MM.1S (cell line): ENCODE results near the gene DUSP10.

Source experiments
- DNase-seq: peaks from one replicate; pipeline ENCODE4 v3.0.0-alpha.2; 2015
- H2AFZ ChIP-seq: fragments of 300-600 bp; sonication (generic); 2 replicates; pipeline ENCODE4 v1.6.0; 2016; ENCODE audit warnings: antibody characterized with exemption, low read length
- H3F3A ChIP-seq: fragments of 300-600 bp; sonication (generic); 2 replicates; pipeline ENCODE4 v1.6.1; 2016; ENCODE audit warnings: mild to moderate bottlenecking, antibody characterized with exemption, low read length, moderate library complexity, mixed read lengths; ENCODE audit not compliant: insufficient read depth
- H3K27ac ChIP-seq: fragments of 300-600 bp; sonication (generic); 2 replicates; pipeline ENCODE4 v1.5.1; 2016; ENCODE audit warnings: mild to moderate bottlenecking, low read length
- H3K27me3 ChIP-seq: fragments of 300-600 bp; sonication (generic); replicated peaks from 2 replicates; pipeline ENCODE4 v1.6.0; 2016; ENCODE audit warnings: low read length; ENCODE audit not compliant: insufficient read depth
- H3K36me3 ChIP-seq: fragments of 300-600 bp; sonication (generic); replicated peaks from 2 replicates; pipeline ENCODE4 v1.6.1; 2016; ENCODE audit warnings: mild to moderate bottlenecking, low read length, mixed read lengths; ENCODE audit not compliant: insufficient read depth
- H3K4me1 ChIP-seq: fragments of 300-600 bp; sonication (generic); 2 replicates; pipeline ENCODE4 v1.6.1; 2016; ENCODE audit warnings: low read length, mixed read lengths
- H3K4me2 ChIP-seq: fragments of 300-600 bp; sonication (generic); 2 replicates; pipeline ENCODE4 v1.6.0; 2016; ENCODE audit warnings: low read depth, low read length
- H3K4me3 ChIP-seq: fragments of 300-600 bp; sonication (generic); 2 replicates; pipeline ENCODE4 v1.5.1; 2016; ENCODE audit warnings: low read length, mixed read lengths
- H3K79me2 ChIP-seq: fragments of 300-600 bp; sonication (generic); 2 replicates; pipeline ENCODE4 v1.6.1; 2016; ENCODE audit warnings: mixed run types, low read length, mixed read lengths
- H3K9ac ChIP-seq: fragments of 300-600 bp; sonication (generic); 2 replicates; pipeline ENCODE4 v1.6.1; 2016; ENCODE audit warnings: low read length, mixed read lengths
- H3K9me2 ChIP-seq: fragments of 300-600 bp; sonication (generic); replicated peaks from 2 replicates; pipeline ENCODE4 v1.6.1; 2016; ENCODE audit warnings: mild to moderate bottlenecking, low read length, mixed read lengths; ENCODE audit not compliant: insufficient read depth
- H3K9me3 ChIP-seq: fragments of 300-600 bp; sonication (generic); replicated peaks from 2 replicates; pipeline ENCODE4 v1.6.1; 2016; ENCODE audit warnings: mild to moderate bottlenecking, low read length, mixed read lengths; ENCODE audit not compliant: insufficient read depth
- H4K20me1 ChIP-seq: fragments of 300-600 bp; sonication (generic); 2 replicates; pipeline ENCODE4 v1.6.1; 2016; ENCODE audit warnings: mild to moderate bottlenecking, low read length, moderate library complexity, mixed read lengths; ENCODE audit not compliant: insufficient read depth
- CTCF ChIP-seq: fragments of 300-600 bp; sonication (generic); IDR thresholded peaks from 2 replicates; pipeline ENCODE4 v1.5.1; 2016; ENCODE audit warnings: antibody characterized with exemption, low read length, mixed read lengths
- EZH2 ChIP-seq: fragments of 300-600 bp; sonication (generic); optimal IDR thresholded peaks from 2 replicates; pipeline ENCODE3; 2017; ENCODE audit warnings: low read depth, mild to moderate bottlenecking, antibody characterized with exemption, low read length, mixed read lengths
- EZH2phosphoT487 ChIP-seq: fragments of 300-600 bp; sonication (generic); IDR thresholded peaks from 2 replicates; pipeline ENCODE4 v1.6.1; 2018; ENCODE audit warnings: antibody characterized with exemption, low read length

The DUSP10 gene

GRCh38 chr1:221687836-221688487 is 53.9 kb downstream of the DUSP10 start:
- no peaks in the 10 kb centered on the region for H3K27me3 ChIP-seq
- H3K9me2 ChIP-seq, result no peaks in the 10 kb centered on the region
- H2AFZ ChIP-seq, result no peak overlapping the region
- H3F3A ChIP-seq, result no peaks in the 10 kb centered on the region
- H3K4me1 ChIP-seq, result no peaks in the 10 kb centered on the region
- no peaks in the 10 kb centered on the region for H3K79me2 ChIP-seq
- H3K4me3 ChIP-seq, result no peak overlapping the region
- H3K9me3 ChIP-seq, result no peaks in the 10 kb centered on the region
- no peak for DNase-seq
- H4K20me1 ChIP-seq, result no peaks in the 10 kb centered on the region
- H3K4me2 ChIP-seq, result no peak overlapping the region
- no peak overlapping the region for H3K27ac ChIP-seq
- no peak overlapping the region for H3K9ac ChIP-seq
- no peak for TF ChIP-seq EZH2
- no peak for TF ChIP-seq CTCF
- no peak for TF ChIP-seq EZH2phosphoT487
- no peaks in the 10 kb centered on the region for H3K36me3 ChIP-seq

GRCh38 chr1:221683681-221684080 is 58.2 kb downstream of the DUSP10 start:
- TF ChIP-seq CTCF (no peak), EZH2phosphoT487 (no peak), EZH2 (no peak)
- H3K4me1 ChIP-seq, result no peaks in the 10 kb centered on the region
- no peaks in the 10 kb centered on the region for H4K20me1 ChIP-seq
- H3K9me2 ChIP-seq, result no peaks in the 10 kb centered on the region
- H2AFZ ChIP-seq, result no peak overlapping the region
- DNase-seq, result no peak
- no peaks in the 10 kb centered on the region for H3F3A ChIP-seq
- H3K4me2 ChIP-seq, result no peak overlapping the region
- H3K79me2 ChIP-seq, result no peaks in the 10 kb centered on the region
- H3K9ac ChIP-seq, result no peak overlapping the region
- H3K9me3 ChIP-seq, result no peaks in the 10 kb centered on the region
- no peaks in the 10 kb centered on the region for H3K27me3 ChIP-seq
- no peak overlapping the region for H3K27ac ChIP-seq
- H3K4me3 ChIP-seq, result no peak overlapping the region
- no peaks in the 10 kb centered on the region for H3K36me3 ChIP-seq

- Histone ChIP-seq H3F3A (no peaks in the 10 kb centered on the region), H3K27ac (no peak overlapping the region), H4K20me1 (no peaks in the 10 kb centered on the region), H3K9ac (no peak overlapping the region), H3K27me3 (no peaks in the 10 kb centered on the region), H3K79me2 (no peaks in the 10 kb centered on the region), H3K4me3 (no peak overlapping the region), H3K9me2 (no peaks in the 10 kb centered on the region), H3K9me3 (no peaks in the 10 kb centered on the region), H3K4me1 (no peaks in the 10 kb centered on the region), H2AFZ (no peak overlapping the region), H3K4me2 (no peak overlapping the region), H3K36me3 (no peaks in the 10 kb centered on the region)
- TF ChIP-seq EZH2phosphoT487, result no peak
- TF ChIP-seq EZH2, result no peak
- TF ChIP-seq CTCF, result no peak
- no peak for DNase-seq
Observed at GRCh38 chr1:221680085-221680484, 61.8 kb downstream of the DUSP10 start.
